KMS-11 (cell line): Measurements from ENCODE around the gene CBFA2T3.

ENCODE experiments used
- H2AFZ ChIP-seq: fragments of 200-600 bp; sonication (generic); 2 replicates; pipeline ENCODE4 v1.6.1; 2016; ENCODE audit warnings: antibody characterized with exemption, mixed run types, low read depth
- H3K27ac ChIP-seq: fragments of 200-600 bp; sonication (generic); 2 replicates; pipeline ENCODE4 v1.6.1; 2016; ENCODE audit warnings: mild to moderate bottlenecking, mixed run types
- H3K27me3 ChIP-seq: fragments of 200-600 bp; sonication (generic); 2 replicates; pipeline ENCODE4 v1.6.1; 2017; ENCODE audit warnings: mild to moderate bottlenecking, low read depth, mixed run types, moderate library complexity; ENCODE audit not compliant: insufficient read depth
- H3K36me3 ChIP-seq: fragments of 200-600 bp; sonication (generic); 2 replicates; pipeline ENCODE4 v1.6.1; 2017; ENCODE audit warnings: mild to moderate bottlenecking, mixed run types; ENCODE audit not compliant: insufficient read depth
- H3K4me1 ChIP-seq: fragments of 200-600 bp; sonication (generic); 2 replicates; pipeline ENCODE4 v1.6.1; 2016; ENCODE audit warnings: mild to moderate bottlenecking, low read depth, mixed run types; ENCODE audit not compliant: poor library complexity, severe bottlenecking
- H3K4me2 ChIP-seq: fragments of 200-600 bp; sonication (generic); 2 replicates; pipeline ENCODE4 v1.7.0; 2016; ENCODE audit warnings: mild to moderate bottlenecking, mixed run types
- H3K4me3 ChIP-seq: fragments of 200-600 bp; sonication (generic); IDR thresholded peaks from 2 replicates; pipeline ENCODE4 v1.6.1; 2017; ENCODE audit warnings: low read depth, low read length, mixed read lengths; ENCODE audit not compliant: insufficient read depth
- H3K79me2 ChIP-seq: fragments of 200-600 bp; sonication (generic); 2 replicates; pipeline ENCODE4 v1.6.1; 2016; ENCODE audit warnings: low read depth, mixed run types; ENCODE audit not compliant: insufficient read depth
- H3K9ac ChIP-seq: fragments of 200-600 bp; sonication (generic); 2 replicates; pipeline ENCODE4 v1.6.1; 2016; ENCODE audit warnings: mild to moderate bottlenecking, mixed run types
- H4K20me1 ChIP-seq: fragments of 200-600 bp; sonication (generic); 2 replicates; pipeline ENCODE4 v1.6.1; 2016; ENCODE audit warnings: mild to moderate bottlenecking, mixed run types; ENCODE audit not compliant: insufficient read depth
- TF ChIP-seq, protein P1 (sequence below): fragments of 200-600 bp; sonication (generic); conservative IDR thresholded peaks from 2 replicates; pipeline ENCODE4 v1.6.1; 2017; ENCODE audit warnings: low read depth, mild to moderate bottlenecking, antibody characterized with exemption, low read length, moderate library complexity, mixed read lengths

The CBFA2T3 gene

GRCh38 chr16:88974916-88975215 is 2.1 kb downstream of the CBFA2T3 start:
- Histone ChIP-seq H3K4me1 (peaks cover 49% of the 10 kb centered on the region), H3K36me3 (no peaks in the 10 kb centered on the region), H3K27me3 (peaks cover 42% of the 10 kb centered on the region), H3K4me2 (no peak overlapping the region), H3K4me3 (no peak overlapping the region), H4K20me1 (no peaks in the 10 kb centered on the region), H3K27ac (no peak overlapping the region), H2AFZ (no peak overlapping the region), H3K9ac (no peak overlapping the region), H3K79me2 (no peaks in the 10 kb centered on the region)
- TF ChIP-seq, protein P1, sequence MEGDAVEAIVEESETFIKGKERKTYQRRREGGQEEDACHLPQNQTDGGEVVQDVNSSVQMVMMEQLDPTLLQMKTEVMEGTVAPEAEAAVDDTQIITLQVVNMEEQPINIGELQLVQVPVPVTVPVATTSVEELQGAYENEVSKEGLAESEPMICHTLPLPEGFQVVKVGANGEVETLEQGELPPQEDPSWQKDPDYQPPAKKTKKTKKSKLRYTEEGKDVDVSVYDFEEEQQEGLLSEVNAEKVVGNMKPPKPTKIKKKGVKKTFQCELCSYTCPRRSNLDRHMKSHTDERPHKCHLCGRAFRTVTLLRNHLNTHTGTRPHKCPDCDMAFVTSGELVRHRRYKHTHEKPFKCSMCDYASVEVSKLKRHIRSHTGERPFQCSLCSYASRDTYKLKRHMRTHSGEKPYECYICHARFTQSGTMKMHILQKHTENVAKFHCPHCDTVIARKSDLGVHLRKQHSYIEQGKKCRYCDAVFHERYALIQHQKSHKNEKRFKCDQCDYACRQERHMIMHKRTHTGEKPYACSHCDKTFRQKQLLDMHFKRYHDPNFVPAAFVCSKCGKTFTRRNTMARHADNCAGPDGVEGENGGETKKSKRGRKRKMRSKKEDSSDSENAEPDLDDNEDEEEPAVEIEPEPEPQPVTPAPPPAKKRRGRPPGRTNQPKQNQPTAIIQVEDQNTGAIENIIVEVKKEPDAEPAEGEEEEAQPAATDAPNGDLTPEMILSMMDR, result no peak

GRCh38 chr16:88974080-88974915 is 2.7 kb downstream of the CBFA2T3 start:
- H2AFZ ChIP-seq, result no peak overlapping the region
- no peak overlapping the region for H3K9ac ChIP-seq
- no peak overlapping the region for H3K4me2 ChIP-seq
- no peaks in the 10 kb centered on the region for H3K79me2 ChIP-seq
- H3K4me1 ChIP-seq, result peaks cover 52% of the 10 kb centered on the region
- no peak overlapping the region for H3K27ac ChIP-seq
- no peak overlapping the region for H3K4me3 ChIP-seq
- no peaks in the 10 kb centered on the region for H4K20me1 ChIP-seq
- TF ChIP-seq, protein P1, result no peak
- peaks cover 42% of the 10 kb centered on the region for H3K27me3 ChIP-seq
- no peaks in the 10 kb centered on the region for H3K36me3 ChIP-seq

GRCh38 chr16:88973415-88974050 is 3.5 kb downstream of the CBFA2T3 start:
- Histone ChIP-seq H3K4me3 (no peak overlapping the region), H3K27ac (no peak overlapping the region), H3K4me2 (no peak overlapping the region), H3K4me1 (peaks cover 52% of the 10 kb centered on the region), H2AFZ (no peak overlapping the region), H3K27me3 (peaks cover 42% of the 10 kb centered on the region), H3K9ac (no peak overlapping the region), H3K36me3 (no peaks in the 10 kb centered on the region), H3K79me2 (no peaks in the 10 kb centered on the region), H4K20me1 (no peaks in the 10 kb centered on the region)
- TF ChIP-seq, protein P1, result no peak

DNA sequence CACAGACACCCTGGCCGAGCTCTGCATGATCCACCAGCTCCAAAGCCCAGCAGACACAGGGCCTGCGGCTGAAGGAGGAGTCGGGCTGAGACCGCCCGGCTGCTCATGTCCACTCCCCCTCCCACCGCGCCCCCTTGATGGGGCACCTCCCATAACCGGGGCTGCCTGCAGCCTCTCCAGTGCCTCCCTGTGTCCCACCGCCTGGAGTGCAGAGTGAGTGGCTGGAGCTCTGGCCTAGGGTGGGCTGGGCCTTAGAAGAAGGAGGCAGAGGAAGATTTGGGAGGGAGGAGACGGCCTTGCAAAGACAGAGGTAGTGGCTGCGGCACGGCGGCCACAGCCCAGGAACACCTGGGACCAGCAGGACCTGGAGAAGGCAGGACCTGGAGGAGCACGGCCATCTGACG is 4.0 kb downstream of the CBFA2T3 start:
- Histone ChIP-seq H3K4me3 (no peak overlapping the region), H3K4me2 (no peak overlapping the region), H3K4me1 (peaks cover 52% of the 10 kb centered on the region), H4K20me1 (no peaks in the 10 kb centered on the region), H3K79me2 (no peaks in the 10 kb centered on the region), H3K27me3 (peaks cover 42% of the 10 kb centered on the region), H3K9ac (no peak overlapping the region), H3K27ac (no peak overlapping the region), H3K36me3 (no peaks in the 10 kb centered on the region), H2AFZ (no peak overlapping the region)
- TF ChIP-seq, protein P1, result no peak
